Stimulated activated CD4-positive, alpha-beta T cell treated with anti-CD3 and anti-CD28 coated beads, Interleukin-15, amount 100 ng/mL, for 48 hours (primary cell): ENCODE results near the gene ATP5F1D.

Experiments
- DNase-seq, 2 donors: peaks; one replicate each; pipeline ENCODE4 v3.0.0-alpha.2; 2020; ENCODE audit warnings: low read depth in 2 of 2

The ATP5F1D gene

GRCh38 chr19:1281569-1282287 is 40.2 kb downstream of the ATP5F1D start:
- DNase-seq: no peak

GRCh38 chr19:1282588-1283206 is 41.1 kb downstream of the ATP5F1D start:
- DNase-seq: no peak

- DNase-seq: no peak
Observed at GRCh38 chr19:1283207-1283916, 41.8 kb downstream of the ATP5F1D start.

GRCh38 chr19:1283917-1284292 is 42.4 kb downstream of the ATP5F1D start:
- no peak for DNase-seq

- DNase-seq: no peak
Observed at GRCh38 chr19:1284293-1284978, 42.9 kb downstream of the ATP5F1D start.

GRCh38 chr19:1284979-1285736 is 43.6 kb downstream of the ATP5F1D start:
- no peak for DNase-seq

GRCh38 chr19:1285737-1286360 is 44.3 kb downstream of the ATP5F1D start, which contains the start of gene EFNA2:
Gene EFNA2 (plus strand): TSS chr19:1285873. CDS start chr19:1286169, 296 bp downstream.
- DNase-seq: no peak

GRCh38 chr19:1286487-1287353 is 45.2 kb downstream of the ATP5F1D start:
- no peak for DNase-seq

GRCh38 chr19:1287354-1288225 is 46.0 kb downstream of the ATP5F1D start:
- no peak for DNase-seq

- no peak for DNase-seq
Observed at GRCh38 chr19:1288226-1288612, 46.7 kb downstream of the ATP5F1D start.

- no peak for DNase-seq
Observed at GRCh38 chr19:1288833-1289685, 47.5 kb downstream of the ATP5F1D start.

GRCh38 chr19:1289686-1290025 is 48.1 kb downstream of the ATP5F1D start:
- DNase-seq: no peak

- no peak for DNase-seq
Observed at GRCh38 chr19:1290196-1290702, 48.7 kb downstream of the ATP5F1D start.

GRCh38 chr19:1290703-1291651 is 49.4 kb downstream of the ATP5F1D start:
- no peak for DNase-seq

- no peak for DNase-seq
Observed at GRCh38 chr19:1291761-1292418, 50.3 kb downstream of the ATP5F1D start.

GRCh38 chr19:1292419-1293151 is 51.0 kb downstream of the ATP5F1D start:
- DNase-seq: no peak
